NCI-H128 (cell line): ENCODE results near the gene SORT1.
"Not testable (repeated sequence)": the region's sequence is repeated elsewhere in the genome, so short reads cannot be mapped to it uniquely, and the experiment has no call there.

Source experiments
- DNase-seq: peaks from one replicate; lab custom pipeline; 2025; ENCODE audit not compliant: unreplicated experiment; lab: John Stamatoyannopoulos, UW

The SORT1 gene

DNA sequence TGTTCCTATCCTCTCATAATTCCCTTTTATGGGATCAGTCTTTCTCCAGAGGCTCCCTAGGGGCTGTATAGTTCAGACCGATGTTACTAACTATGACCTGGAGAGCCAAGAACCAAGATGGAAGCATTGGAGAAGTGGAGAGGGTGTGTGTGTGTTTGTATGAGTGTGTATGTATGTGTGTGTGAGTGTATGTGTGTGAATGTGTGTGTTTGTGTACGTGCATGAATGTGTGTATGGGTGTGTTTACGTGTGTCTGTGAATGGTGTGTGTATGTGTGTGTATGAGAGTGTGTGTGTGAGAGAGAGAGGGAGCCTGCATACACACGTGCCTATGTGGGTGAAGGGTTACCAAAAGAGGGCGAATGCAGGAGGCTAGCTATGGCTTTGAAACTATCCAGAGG lies 95.8 kb downstream of the SORT1 start:
- DNase-seq = no peak

DNA sequence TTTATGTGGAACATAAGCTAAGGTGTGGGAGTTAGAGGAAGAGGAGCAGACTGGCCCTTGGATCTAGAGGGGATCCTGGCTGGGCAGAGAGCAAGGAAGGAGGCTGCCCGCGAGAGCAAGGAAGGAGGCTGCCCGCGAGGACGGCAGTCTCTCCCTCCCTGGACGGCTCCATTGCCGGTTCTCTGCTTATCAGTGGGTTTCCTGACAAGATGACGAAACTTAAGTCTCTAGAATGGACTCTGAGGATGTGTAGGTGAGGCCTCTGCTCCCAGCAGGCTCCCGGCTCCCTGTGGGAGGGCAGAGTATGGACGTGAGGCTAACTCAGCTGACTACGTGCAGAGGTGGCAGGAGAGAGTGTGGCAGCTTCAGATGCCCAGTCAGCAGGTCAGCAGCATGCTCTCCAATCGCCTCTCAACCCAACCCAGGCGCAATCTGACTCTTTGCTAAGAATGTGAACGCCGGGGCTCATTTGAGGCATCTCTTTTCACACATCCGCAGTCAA lies 97.0 kb downstream of the SORT1 start:
- DNase-seq = no peak

DNA sequence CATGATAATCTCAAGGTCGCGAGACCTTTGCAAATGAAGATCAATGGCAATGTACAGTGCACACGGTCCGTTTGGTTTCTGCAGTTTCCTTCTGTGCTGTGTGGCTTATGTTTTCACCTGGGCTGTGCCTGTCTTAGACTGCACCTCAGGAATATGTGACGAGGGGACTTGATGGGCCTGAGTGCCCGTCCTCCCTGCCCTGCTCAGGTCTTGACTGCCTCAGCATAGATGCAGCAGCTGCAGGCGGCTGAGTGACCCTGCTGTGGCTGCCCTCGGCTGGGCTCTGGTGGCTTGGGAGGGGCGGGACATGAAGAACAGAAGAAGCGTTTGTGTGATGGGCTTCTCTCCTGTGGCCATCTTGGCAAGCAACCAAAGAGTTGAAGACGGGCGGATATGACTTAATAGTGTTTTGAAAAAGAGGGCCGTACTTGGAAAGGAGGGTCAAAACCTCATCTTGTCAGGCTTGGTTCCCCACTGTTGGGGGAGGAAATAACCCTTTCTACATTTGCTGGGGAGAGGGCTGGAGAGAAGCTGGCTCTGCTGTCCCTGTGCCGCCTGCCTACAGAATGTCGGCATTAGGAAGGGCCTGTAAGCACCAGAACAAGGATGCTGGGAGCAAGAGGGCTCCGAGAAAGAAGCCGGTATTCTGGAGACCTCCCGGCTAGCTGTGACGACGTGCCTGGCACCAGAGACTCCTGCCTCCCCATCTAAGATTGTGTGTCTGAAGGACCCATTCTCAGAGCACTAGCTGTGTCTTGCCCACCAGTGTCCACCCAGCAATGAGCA lies 98.0 kb downstream of the SORT1 start:
- DNase-seq = no peak

DNA sequence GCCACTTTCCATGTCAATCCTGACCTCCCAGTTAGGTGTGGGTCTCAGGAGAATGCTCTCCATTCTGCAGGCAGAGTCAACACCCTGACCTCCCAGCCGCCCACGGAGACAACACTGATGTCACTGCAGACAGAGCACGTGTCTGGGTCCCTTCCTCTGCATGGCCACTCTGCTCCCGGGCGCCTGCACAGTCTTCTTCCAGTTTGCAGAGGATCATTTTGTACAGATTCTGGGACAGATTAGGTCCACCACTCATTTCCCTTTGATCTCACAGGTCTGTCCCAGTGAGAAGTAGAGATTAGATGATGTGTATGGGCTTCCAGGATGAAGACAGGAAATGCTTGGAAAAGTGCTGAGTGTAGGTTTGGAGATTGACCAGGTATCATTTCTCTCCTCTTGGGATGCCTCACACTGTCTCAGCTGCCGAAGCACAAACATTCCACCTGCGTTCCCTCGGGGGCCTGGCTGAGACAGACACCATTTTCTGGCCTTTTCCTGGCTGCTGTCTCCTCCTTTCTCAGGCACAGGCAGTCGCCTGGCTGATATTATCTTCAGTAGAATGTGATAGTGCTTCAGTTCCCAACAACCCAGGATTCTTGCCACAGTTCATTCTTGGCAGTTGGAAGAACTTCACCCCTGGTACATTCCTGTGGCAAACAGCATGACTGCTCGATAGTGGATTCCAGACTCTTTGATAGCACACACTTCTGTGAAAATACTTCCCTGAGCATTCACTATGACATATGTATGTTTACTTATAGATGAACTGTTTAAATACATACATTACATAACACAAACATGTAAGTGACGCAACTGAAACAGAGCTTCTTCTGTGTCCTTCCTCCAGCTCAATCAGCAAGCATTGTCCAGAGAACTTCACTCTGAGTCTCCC lies 98.8 kb downstream of the SORT1 start:
- DNase-seq = no peak

DNA sequence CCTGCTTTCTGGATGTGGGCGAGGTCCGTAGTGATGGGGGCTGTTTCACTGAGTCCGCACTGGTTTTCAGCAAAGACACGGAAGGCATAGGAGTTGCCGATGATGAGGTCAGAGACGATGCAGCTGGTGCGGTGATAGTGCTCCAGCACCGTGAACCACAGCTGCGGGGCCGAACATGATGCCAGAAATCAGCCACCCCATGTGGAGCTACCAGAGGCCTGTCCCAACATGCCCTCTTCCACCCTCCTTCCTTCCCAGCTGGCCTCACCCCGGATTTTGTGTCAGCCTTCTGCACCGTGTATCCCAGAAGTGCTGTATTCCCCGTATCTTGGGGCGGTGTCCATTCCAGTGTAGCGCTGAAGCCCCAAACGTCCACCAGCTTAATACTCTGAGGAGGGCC lies 100.9 kb downstream of the SORT1 start:
- no peak for DNase-seq

DNA sequence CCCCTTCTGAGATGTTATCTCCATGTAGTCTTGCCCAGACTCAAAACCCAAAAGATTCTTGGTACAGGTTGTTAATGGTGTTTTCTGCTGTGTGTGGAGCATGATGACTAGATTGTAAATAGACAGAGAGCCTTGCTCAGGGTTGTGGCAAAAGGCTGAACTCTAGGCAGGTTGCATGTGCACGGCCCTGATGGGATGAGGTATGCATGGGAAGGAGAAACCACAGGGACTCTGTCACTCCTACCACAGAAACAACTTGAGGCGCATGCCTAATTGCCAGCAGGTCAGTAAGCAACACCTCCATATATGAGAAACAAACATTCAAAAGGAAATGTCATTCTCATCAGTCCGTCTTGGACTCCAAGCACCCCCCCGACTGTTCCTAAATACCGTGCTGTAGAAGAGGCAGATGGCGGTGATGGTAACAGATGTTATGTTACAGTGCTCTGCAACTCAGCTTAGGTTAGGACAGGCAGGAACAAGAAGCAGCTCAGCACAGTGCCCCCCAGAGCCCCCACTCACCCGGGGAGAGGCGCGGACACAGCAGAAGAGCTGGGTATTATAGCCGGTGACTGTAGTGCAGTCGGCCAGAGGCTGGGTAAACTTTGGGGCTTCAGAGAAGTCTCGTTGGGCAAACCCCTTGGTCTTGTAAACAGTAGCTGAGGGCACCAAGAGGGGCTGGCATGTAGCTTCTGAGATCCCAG lies 101.9 kb downstream of the SORT1 start:
- no peak for DNase-seq

DNA sequence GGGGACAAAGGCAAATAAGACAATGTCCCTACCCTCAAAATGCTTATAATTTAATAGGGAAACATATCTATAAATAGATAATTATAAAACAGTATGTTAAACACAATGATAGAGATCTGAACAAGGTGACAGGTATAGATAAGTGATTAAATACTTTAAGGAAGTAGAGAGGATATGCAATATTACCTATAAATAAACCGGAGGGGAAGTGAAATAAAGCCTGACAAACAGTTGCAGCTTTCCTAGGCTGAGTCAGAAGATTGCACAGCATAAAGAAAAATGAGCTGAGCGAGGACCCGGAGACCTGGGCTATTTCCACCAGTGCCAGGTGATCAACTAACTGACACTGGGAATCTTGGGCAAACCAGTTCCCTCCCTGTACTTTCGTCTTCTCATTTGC lies 103.2 kb downstream of the SORT1 start:
- no peak for DNase-seq

DNA sequence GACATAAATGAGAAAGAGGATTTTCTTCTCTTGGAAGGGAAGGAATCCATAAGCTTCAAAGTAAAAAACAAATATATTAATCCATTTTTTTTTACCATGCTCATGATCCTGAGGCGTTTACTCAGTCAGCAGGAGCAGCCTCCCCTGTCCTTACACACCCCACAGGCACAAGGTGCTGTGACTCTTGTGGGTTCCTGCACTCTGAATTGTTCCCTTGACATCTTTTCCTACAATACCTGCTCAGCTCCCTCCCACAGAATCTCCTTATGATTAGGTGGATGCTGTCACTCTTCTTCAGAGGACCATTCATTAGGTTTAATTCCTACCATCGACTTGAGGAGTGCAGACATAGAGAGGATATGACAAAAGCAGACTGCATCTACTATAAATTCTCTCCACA lies 104.7 kb downstream of the SORT1 start:
- no peak for DNase-seq

DNA sequence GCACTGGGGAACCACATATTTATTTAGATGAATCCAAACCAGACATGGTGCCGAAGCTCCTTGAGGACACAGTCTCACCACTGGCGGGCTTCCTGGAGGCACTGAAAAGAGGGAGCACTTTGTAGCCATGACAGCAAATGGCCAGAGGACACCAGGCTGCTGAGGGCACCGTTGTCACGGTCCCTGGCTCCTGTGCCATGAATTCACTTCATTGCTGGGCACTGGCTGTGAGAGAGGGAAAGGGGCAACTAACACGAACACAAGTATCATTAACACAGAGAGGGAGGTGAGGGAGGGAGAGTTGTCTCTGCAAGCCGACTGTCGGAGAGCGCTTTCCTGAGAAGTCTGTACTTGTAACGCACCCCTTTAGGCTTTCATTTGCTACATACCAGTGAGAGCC lies 105.4 kb downstream of the SORT1 start:
- DNase-seq = no peak

DNA sequence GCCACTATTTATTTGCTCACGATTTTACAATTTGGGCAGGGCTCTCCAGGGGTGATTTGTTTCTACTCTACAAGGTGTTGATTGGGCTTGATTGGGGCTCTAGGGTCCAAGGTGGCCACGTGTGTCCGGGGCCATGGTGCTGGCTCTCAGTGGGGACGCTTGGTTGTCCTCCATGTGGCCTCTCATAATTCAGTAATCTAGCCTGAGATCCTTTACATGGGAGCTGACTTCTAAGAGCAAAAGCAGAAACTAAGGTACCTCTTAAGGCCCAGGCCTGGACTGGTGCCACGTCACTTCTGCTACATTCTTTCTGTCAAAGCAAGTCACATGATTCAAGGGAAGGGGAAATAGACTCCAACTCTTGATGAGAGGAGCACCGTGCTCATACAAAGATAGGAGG lies 106.7 kb downstream of the SORT1 start:
- DNase-seq = no peak

DNA sequence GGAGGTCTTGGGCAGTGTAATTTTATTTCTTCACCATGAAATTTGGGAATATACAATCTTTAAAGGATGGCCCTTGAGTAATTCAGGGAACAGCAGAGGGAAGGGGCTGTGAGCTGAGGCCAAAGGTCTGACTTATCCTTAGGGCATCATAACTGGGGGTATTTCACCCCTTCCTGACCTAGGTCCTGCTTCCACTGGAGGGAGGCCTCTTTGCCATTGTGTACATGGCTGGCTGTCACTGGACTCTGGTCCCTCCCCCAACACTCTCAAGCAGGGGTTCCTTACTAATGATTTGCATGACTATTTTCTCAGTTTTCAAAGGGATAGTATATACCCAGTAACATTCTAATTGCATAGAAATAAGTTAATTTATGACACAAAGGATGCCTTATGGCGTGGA lies 107.6 kb downstream of the SORT1 start:
- no peak for DNase-seq

DNA sequence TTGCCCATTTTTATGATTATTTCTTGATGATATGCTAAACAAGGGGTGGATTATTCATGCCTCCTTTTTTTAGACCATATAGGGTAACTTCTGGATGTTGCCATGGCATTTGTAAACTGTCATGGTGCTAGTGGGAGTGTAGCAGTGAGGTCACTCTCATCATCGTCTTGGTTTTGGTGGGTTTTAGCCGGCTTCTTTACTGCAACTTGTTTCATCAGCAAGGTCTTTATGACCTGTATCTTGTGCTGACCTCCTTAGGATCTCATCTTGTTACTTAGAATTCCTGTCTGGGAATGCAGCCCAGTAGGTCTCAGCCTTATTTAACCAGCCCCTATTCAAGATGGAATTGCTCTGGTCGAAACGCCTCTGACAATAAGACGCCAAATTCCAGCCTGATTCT lies 111.0 kb downstream of the SORT1 start:
- not testable (repeated sequence) for DNase-seq

DNA sequence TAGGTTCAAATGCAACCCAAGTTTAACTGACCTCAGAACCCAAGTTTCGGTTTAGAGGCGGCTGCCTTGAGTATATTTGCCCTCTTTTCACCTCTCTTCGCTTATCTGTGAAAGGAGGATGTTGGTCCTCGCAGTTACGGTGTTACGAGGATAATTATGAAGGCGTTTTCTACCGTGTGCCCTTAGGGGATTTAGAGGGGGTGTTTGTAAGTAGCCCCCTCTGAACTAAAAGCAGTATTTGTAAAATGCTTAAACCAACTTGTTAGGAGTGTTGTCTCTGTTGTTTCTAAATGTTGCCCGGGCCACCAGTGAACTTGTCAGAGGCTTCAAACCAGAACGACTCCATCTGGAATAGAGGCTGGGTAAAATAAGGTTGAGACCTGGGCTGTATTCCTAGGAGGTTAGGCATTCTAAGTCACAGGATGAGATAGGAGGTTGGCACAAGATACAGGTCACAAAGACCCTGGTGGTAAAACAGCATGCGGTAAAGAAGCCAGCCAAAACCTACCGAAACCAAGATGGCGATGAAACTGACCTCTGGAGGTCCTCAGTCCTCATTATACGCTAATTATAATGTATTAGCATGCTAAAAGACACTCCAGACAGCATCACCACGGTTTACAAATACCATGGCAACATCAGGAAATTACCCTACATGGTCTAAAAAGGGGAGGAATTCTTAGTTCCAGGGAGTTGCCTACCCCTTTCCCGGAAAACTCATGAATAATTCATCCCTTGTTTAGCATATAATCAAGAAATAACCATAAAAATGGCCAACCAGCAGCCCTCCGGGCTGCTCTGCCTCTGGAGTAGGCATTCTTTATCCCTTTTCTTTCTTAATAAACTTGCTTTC lies 113.7 kb downstream of the SORT1 start:
- DNase-seq = no peak

DNA sequence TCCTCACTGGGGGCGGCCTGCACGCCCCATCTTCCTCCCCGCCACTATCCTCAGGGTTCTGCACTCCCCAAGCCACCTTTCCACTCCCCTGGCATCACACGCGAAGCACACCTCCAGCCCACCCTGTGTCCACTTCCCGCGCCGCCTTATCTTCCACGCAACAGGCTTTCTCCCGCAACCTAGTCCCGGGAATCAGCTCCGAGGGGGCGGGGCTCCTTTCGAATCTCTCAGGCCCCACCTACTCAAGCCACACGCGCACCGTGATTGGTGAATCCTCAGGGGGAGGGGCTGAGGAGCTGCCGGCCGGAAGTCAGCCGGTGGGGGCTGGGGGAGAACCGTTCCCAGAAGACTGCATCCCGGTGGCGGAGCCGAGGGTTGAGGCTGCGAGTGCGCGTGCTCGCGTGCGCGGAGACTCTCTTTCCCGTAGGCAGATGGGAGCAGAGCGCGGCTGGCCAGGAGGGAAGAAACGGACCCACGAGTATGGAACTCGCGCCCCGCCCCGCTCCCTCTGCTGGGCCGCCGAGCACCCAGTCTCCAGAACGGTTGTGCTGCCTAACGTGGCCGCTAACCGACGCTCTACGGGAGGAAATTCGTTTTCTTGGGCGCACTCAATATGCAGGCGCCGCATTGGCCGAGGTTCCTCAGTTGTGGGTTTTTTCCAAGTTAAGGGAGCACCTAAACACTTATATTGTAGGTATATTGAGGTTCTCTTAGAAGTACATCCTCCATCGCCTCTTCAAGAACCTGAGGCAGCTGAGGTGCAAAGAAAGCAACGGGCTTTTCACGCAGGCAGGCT lies 114.6 kb downstream of the SORT1 start, which contains the start of gene PSRC1:
Gene PSRC1, minus strand, starts transcription at position 194 of the 796 bp plus-strand sequence.
- DNase-seq = peak; percentile 96

DNA sequence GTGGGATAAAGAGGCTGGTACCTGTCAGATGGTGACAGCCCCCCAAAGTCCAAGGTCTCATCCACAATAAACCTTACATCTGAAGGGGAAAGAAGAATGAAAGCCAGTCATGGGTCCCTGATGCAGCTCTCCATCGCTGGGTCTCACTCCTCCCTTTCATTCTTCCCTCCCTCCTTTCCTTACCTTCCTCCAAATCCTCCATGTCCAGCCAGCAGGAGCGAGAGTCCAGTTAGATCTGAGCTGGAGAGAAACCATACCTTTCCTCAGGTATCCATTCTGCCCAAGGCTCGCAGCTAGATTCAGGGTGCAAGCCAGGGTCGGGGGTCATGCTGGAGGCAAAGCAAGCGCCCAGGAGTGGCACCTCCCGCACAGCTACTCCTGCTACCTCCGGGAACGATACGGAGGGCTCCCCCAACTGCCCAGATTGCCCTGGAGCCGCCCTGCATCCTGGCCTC lies 115.2 kb downstream of the SORT1 start:
- no peak for DNase-seq

DNA sequence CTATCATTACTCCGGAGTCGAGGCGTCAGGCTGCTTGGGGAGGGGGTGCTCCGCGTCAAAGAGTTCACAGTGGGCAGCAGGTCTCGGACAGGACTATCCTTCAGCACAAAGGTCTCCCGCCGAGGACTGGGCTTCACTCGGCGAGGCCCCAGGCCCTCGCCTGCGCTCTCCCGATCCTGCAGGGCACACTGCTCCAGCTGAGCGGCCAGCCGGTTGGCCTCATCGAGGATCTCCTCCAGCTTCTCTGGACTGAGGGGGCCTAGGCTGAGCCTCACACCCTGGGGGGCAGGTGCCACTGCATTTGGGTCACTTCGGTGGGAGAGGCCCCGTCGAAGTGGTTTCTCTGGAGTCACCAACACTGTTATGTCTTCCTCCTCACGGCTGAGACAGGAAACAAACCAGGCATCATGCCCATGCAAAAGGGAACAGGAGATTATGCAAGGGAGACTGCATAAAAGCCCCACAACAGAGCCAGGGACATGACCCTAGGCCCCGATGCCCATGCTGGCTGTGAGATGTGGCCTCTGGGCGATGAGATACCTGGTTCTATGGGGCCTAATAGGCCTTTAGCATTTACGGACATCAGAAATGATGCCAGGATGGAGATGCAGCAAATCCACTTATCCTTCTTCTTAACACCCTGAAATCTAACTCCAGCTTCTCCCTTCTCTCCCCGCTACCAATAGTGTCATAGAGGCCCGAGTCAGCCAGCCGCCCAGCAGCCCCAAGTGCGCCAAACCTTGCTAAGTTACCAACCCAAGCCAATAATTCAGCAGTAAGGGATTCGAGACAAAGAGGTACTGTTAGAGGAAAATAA lies 115.8 kb downstream of the SORT1 start:
- DNase-seq = no peak

DNA sequence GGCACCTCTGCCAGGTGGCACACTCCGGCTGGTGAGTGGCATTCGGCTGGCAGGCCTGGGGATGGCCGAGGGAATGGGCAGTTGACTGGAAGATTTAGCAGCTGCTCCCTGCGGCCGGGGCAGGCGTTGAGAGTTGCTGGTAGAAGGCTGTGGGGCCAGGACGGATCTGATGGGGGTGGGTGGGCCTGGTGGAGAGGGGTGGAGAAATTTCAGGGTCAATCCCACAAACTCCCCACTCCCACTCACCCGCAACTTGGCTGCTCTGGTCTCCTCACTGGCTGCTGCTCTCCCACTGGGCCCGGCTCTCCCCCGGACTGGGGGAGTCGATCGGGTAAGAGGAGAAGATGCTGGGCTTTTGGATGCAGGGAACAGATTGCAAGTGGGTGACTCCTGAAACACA lies 116.9 kb downstream of the SORT1 start:
- DNase-seq = no peak

DNA sequence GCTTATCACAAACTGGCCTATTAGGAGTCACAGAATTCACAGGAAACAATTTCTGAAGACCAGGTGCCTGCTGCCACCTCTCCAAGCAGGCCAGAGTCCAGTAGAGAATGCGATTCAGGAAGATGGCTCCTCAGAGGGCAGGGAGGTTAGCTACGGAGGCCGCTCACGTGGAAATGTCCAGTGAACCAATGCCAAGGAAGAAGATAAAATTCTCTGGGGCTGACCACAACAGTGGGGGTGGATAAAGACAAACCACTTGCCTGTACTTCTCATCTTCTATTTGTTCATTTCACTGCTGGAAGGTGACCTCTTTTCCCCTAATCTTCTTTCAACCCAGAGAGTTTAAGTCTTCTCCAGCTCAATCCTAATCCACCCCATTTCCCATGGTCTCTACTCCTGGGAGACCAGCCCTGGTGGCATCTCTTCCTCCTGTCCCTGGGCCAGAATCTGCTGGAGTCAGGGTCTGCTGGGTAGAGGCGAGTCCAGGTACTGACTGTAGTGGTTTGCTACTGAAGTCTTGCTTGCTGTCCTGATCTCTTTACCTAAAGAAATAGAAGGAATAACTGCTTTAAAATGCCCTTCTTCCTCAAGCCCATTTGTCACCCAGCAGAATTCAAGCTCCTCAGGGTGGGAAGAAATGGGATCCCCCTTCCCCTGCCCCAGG lies 118.0 kb downstream of the SORT1 start:
- no peak for DNase-seq
